GM21390 (cell line): ENCODE data around the gene THUMPD3.

Experiments used
- ATAC-seq: cut with Tn5 transposase; IDR thresholded peaks from one replicate; pipeline ENCODE4 v1.9.1; 2021; ENCODE audit not compliant: unreplicated experiment

The THUMPD3 gene

DNA sequence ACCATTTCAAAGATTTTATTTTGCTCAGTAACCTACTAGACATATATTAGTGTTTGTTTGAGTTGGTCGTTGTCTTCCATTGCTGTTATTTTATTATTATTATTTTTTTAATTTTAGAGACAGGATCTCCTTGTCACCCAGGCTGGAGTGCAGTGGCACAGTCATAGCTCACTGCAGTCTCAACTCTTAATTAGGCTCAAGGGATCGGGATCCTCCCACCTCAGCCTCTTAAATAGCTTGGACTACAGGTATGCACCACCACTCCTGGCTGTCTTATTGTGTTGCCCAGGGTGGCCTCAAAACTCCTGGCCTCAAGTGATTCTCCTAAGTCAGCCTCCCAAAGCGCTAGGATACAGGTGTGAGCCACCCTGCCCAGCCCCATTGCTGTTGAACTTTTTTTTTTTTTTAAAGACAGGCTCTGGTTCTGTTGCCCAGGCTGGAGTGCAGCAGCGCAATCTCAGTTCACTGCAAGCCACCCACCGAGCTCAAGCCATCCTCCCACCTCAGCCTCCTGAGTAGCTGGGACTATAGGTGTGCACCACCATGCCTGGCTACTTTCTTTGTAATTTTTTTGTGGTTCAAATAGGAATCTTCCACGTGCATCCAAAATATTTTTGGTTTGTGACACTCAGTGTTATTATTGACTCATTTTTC is 52.8 kb downstream of the THUMPD3 start:
- ATAC-seq, result no peak

DNA sequence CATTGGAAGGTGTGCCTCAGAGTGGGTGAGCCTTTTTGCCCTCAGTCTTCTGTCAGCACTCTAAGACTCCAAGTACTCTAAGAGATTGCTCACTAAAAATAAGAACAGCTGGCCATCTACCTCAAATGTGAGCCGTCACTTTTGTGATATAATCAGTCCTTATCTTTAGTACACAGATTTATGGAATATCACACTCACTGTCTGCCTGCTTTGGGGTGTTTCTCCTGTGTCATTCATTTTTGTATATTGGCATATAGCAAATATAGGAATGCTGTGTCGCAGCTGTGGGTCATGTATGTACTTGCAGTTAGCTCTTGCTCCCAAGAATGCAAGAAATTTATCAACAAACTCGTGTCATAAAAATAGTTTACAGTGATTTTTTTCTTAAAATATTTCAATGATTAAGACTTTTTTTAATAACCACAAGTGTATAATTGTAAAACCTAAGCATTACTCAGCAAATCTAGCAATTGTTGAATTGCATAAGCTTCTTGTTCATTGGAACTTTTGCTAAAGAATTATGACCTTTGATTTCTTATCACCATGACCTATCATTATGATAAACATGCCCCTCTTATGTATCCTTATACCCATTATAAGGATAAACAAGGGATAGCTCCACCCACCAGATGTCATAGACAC is 53.4 kb downstream of the THUMPD3 start:
- no peak for ATAC-seq

DNA sequence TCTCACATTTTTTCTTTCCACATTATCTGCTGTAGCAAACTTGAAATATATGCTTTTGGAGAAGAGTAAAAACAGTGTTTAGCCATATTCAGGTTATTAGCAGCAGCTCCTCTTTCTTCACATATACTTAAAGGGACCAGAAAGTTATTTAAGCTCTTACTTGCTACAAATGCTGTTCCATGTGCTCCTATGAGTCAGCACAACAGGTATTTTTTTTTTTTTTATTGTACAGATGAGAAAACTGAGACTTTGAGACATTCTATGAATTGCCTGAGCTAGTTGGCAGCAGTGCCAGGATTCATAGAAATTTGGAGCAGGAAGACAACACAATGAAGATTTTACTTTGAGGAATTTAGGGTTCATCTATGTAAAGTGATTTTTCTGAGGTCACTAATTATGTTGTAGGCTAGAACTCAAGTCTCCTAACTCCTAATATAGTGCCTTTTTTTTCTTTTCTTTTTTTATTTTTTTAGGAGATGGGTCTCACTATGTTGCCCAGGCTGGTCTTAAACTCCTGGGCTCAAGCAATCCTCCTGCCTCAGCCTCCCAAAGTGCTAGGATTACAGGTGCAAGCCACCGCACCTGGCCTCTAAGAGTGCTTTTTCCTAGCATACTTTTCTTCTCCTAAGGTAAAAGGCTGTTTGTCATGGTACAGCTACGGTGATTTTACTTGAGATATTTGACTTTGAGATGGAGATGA is 58.1 kb downstream of the THUMPD3 start:
- ATAC-seq, result no peak

DNA sequence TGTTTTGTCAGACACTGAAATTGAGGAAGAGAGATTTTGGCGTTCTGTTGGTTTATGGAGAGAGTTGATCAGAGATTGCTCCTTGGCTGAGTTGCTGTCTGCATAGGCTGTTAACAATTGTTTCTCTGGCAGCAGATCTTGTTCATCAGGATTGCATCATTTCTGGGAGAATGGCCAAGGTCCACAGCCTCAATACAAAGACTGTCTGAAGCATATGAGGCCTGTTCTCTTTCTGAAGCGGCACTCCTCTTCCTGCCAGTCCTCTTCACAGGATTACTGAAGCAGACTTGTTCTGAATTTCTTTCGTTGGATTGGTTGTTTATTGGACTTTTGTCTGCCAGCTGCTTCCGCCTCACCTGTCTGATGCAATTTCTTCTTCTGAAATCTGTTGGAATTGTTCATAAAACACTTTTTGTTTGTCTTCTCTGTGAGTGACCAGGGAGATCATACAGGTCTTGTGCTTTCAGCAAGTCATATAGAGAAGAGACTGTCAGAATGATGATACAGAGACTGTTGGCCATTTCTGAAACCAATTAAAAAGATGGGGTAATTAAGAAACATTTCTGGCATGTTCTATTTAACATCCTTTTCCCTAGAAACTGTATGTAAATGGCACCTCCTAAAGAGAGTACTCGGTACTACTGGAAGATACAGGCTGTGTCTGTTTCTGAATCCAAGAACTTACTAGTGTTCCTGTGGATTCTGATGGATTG is 60.0 kb downstream of the THUMPD3 start:
- ATAC-seq, result no peak

DNA sequence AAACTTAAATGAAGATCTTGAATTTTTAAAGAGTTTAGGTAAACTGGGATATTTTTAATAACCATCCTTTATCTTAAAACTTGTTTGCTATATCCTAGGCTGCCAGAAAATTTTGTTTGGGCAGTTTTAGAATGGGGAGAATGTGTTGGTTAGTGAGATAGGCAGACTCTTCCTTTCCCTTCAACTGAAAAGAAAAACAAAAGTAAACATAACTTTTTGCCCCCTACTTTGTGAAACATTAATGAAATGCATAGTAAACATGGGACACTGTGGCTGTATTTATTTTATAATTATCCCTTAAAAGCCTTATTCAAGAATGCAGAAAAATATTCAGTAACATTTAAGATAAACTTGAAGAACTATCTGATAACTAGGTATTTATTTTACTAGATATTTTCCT is 65.6 kb downstream of the THUMPD3 start:
- no peak for ATAC-seq

DNA sequence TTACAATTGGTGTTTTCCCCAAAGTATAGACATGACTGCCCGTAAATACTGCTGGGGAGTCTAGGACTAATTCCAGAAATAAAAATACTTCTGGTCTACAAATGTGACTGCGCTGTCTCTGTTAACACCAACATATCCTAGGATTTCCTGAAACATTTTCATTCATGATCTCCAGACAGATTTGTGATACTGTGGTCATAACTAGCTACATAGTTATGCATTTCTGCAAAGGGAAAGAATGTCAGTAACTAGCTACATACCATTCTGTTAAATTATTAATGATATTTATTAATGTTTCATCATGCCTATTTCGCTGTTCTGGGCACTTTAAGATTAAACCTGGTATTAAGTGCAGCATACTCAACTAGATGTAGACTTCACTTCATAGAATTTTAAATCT is 67.9 kb downstream of the THUMPD3 start:
- no peak for ATAC-seq

DNA sequence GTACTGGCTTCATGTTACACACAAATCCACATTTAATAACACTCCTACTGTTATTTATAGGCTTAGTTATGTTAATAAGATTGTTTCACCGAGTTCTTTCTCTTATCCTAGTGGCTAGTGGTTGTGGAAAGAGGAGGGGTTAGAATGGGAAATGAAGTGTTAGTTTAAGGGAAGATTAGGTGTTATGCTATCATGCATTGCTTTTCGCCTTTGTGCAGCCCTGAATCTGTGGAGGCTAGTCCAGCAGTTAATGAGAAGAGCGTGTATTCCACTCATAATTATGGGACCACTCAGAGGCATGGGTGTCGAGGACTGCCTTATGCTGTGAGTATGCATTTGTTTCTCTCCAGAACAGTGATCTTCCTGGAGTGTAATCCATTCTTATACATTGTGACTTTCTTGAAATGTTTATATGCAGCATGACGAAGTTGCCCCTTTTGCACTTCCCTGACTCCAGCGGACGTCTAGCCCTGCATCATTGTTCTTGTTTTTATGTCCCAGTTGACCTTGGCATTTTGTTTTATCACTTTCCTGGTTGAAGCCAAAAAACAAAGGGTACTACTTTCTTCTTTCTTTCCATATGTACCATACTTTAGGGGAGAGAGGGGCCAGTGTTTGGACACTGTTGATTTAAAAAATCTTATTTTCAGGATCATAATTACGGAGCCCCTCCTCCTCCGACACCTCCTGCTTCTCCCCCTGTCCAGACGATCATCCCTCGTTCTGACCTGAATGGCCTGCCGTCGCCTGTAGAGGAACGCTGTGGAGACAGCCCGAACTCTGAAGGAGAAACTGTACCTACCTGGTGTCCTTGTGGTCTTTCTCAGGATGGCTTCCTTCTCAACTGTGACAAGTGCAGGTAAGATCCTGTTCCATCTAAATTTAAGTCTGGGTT is 71.0 kb downstream of the THUMPD3 start:
- ATAC-seq, result no peak

DNA sequence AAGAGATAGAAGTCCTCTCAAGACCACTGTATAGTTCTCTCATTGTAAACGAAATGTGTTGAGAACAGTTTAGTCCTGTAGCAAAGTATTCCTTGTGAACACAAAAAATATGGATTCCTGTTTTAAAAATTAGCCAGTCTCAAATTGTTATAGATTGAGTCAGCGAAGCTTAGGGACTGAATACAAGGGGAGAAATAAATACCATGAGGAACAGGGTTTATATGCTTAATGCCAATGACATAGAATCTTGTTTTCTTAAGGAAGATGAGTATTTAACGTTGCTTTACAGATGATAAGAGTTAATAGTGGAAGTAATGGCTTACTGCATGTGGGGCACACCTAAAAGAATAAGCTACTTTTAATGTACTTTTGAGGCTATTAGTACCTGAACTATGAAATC is 72.5 kb downstream of the THUMPD3 start:
- ATAC-seq, result no peak
